SU-DHL-6 (cell line): ENCODE results near the gene FGF7.

Experiments used
- H2AFZ ChIP-seq: fragments of 200-600 bp; sonication (generic); 2 replicates; pipeline ENCODE4 v1.6.1; 2014; ENCODE audit warnings: low read depth, mild to moderate bottlenecking, moderate library complexity, mixed read lengths, antibody characterized with exemption, low read length; ENCODE audit not compliant: severe bottlenecking
- H3F3A ChIP-seq: fragments of 200-600 bp; shearing (Covaris generic); 2 replicates; pipeline ENCODE4 v1.6.0; 2016; ENCODE audit warnings: antibody characterized with exemption, mild to moderate bottlenecking; ENCODE audit not compliant: insufficient read depth
- H3K27ac ChIP-seq: fragments of 200-600 bp; sonication (generic); 2 replicates; pipeline ENCODE4 v1.5.1; 2016; ENCODE audit warnings: low read depth, mild to moderate bottlenecking, low read length, moderate library complexity, mixed read lengths
- H3K27me3 ChIP-seq: fragments of 200-600 bp; sonication (generic), shearing (Covaris generic); 2 replicates; pipeline ENCODE4 v1.6.0; 2014; ENCODE audit warnings: mild to moderate bottlenecking, low read length
- H3K36me3 ChIP-seq: fragments of 200-600 bp; sonication (generic); 2 replicates; pipeline ENCODE4 v1.6.1; 2014; ENCODE audit warnings: mild to moderate bottlenecking, low read length, mixed read lengths
- H3K4me2 ChIP-seq: fragments of 300-600, 200-600 bp; shearing (Covaris generic), sonication (generic); 2 replicates; pipeline ENCODE4 v1.6.0; 2014; ENCODE audit warnings: low read length, low read depth, mild to moderate bottlenecking; ENCODE audit not compliant: poor library complexity, severe bottlenecking
- H3K4me3 ChIP-seq: fragments of 200-600 bp; sonication (generic); 2 replicates; pipeline ENCODE4 v1.5.1; 2014; ENCODE audit warnings: antibody characterized with exemption, low read length, mild to moderate bottlenecking, mixed read lengths; ENCODE audit not compliant: insufficient read depth, poor library complexity, severe bottlenecking
- H3K79me2 ChIP-seq: fragments of 200-600 bp; sonication (generic); 2 replicates; pipeline ENCODE4 v1.6.1; 2014; ENCODE audit warnings: mild to moderate bottlenecking, low read length, moderate library complexity; ENCODE audit not compliant: insufficient read depth
- H3K9ac ChIP-seq: fragments of 200-600 bp; sonication (generic); 2 replicates; pipeline ENCODE4 v1.7.0; 2014; ENCODE audit warnings: mild to moderate bottlenecking, low read length
- H3K9me2 ChIP-seq: fragments of 200-600 bp; sonication (generic); replicated peaks from 2 replicates; pipeline ENCODE4 v1.6.1; 2014; ENCODE audit warnings: low read length; ENCODE audit not compliant: insufficient read depth
- H3K9me3 ChIP-seq: fragments of 200-600 bp; sonication (generic); 2 replicates; pipeline ENCODE4 v1.6.1; 2014; ENCODE audit warnings: low read length, mixed read lengths; ENCODE audit not compliant: insufficient read depth
- H4K20me1 ChIP-seq: fragments of 200-600 bp; sonication (generic); 2 replicates; pipeline ENCODE4 v1.6.1; 2014; ENCODE audit warnings: low read depth, mild to moderate bottlenecking, antibody characterized with exemption, low read length, moderate library complexity, mixed read lengths
- EZH2phosphoT487 ChIP-seq: fragments of 200-600 bp; sonication (generic), shearing (Covaris generic); conservative IDR thresholded peaks from 2 replicates; pipeline ENCODE4 v1.6.1; 2018; ENCODE audit warnings: mild to moderate bottlenecking, antibody characterized with exemption, low read length, moderate library complexity, mixed read lengths
- TF ChIP-seq, protein P1 (sequence below): fragments of 200-600 bp; sonication (generic); IDR thresholded peaks from one replicate; pipeline ENCODE4 v1.5.1; 2017; ENCODE audit warnings: antibody characterized with exemption, mild to moderate bottlenecking, low read length, moderate library complexity; ENCODE audit not compliant: insufficient read depth, poor library complexity, severe bottlenecking

The FGF7 gene

DNA sequence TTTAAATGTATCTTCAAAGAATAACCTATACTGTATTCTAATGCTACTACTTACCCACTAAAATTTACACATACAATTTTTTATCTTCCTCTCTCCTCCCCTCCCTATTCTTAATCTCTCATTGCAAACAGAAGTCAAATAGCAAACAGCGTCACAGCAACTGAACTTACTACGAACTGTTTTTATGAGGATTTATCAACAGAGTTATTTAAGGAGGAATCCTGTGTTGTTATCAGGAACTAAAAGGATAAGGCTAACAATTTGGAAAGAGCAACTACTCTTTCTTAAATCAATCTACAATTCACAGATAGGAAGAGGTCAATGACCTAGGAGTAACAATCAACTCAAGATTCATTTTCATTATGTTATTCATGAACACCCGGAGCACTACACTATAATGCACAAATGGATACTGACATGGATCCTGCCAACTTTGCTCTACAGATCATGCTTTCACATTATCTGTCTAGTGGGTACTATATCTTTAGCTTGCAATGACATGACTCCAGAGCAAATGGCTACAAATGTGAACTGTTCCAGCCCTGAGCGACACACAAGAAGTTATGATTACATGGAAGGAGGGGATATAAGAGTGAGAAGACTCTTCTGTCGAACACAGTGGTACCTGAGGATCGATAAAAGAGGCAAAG lies 984 bp downstream of the FGF7 start:
- Histone ChIP-seq H3K79me2 (no peaks in the 10 kb centered on the region), H3K9ac (no peak overlapping the region), H3K36me3 (no peaks in the 10 kb centered on the region), H3K4me3 (no peak overlapping the region), H3K9me3 (no peaks in the 10 kb centered on the region), H3F3A (no peaks in the 10 kb centered on the region), H4K20me1 (no peaks in the 10 kb centered on the region), H3K9me2 (no peaks in the 10 kb centered on the region), H3K27me3 (no peaks in the 10 kb centered on the region), H3K4me2 (no peak overlapping the region), H2AFZ (no peak overlapping the region), H3K27ac (no peak overlapping the region)
- no peak for TF ChIP-seq EZH2phosphoT487
- TF ChIP-seq, protein P1, sequence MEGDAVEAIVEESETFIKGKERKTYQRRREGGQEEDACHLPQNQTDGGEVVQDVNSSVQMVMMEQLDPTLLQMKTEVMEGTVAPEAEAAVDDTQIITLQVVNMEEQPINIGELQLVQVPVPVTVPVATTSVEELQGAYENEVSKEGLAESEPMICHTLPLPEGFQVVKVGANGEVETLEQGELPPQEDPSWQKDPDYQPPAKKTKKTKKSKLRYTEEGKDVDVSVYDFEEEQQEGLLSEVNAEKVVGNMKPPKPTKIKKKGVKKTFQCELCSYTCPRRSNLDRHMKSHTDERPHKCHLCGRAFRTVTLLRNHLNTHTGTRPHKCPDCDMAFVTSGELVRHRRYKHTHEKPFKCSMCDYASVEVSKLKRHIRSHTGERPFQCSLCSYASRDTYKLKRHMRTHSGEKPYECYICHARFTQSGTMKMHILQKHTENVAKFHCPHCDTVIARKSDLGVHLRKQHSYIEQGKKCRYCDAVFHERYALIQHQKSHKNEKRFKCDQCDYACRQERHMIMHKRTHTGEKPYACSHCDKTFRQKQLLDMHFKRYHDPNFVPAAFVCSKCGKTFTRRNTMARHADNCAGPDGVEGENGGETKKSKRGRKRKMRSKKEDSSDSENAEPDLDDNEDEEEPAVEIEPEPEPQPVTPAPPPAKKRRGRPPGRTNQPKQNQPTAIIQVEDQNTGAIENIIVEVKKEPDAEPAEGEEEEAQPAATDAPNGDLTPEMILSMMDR, result no peak

DNA sequence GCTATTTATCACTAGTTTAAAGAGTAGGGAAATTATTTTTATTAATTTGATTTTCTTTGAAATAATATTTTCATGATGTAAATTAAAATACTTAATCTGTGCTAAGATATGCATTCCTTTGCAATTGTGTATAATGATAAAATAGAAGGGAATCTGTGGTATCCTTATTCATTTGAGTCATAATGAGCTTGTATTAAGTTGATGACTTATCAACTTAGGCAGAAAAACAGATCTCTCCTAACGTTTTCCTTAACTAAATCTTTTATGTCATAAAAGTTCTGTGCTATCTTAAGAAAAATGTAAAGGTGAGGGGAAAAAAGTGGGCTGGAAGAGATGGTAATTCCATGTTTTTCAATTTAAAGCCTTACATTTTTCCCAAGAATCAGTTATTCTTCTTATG lies 1.9 kb downstream of the FGF7 start:
- no peak overlapping the region for H2AFZ ChIP-seq
- no peak overlapping the region for H3K9ac ChIP-seq
- H3K79me2 ChIP-seq, result no peaks in the 10 kb centered on the region
- H3K9me3 ChIP-seq, result no peaks in the 10 kb centered on the region
- TF ChIP-seq, protein P1, result no peak
- TF ChIP-seq EZH2phosphoT487, result no peak
- H3K4me3 ChIP-seq, result no peak overlapping the region
- no peaks in the 10 kb centered on the region for H3F3A ChIP-seq
- H3K9me2 ChIP-seq, result no peaks in the 10 kb centered on the region
- H3K36me3 ChIP-seq, result no peaks in the 10 kb centered on the region
- no peaks in the 10 kb centered on the region for H4K20me1 ChIP-seq
- H3K4me2 ChIP-seq, result no peak overlapping the region
- H3K27me3 ChIP-seq, result no peaks in the 10 kb centered on the region
- H3K27ac ChIP-seq, result no peak overlapping the region

DNA sequence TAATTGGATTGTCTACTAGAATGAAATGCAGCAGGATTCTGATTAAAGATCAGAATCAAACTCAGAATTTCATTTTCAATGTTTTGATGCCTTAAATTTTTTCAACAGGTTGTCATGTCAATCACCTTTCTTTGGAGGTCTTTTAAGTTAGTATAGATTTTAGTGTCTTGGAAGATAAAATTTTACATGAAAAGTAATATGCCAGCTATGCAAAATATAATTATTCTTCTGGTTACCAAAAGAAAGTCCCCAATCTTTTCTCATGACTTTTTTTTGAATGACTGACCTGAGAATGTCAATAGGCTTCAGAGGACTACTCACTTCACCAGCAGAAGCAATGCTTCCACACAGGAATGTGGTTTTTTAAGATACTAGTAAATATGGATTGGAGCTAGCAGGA lies 4.3 kb downstream of the FGF7 start:
- Histone ChIP-seq H3K9me3 (no peaks in the 10 kb centered on the region), H3K9me2 (no peaks in the 10 kb centered on the region), H3K27ac (no peak overlapping the region), H3K9ac (no peak overlapping the region), H2AFZ (no peak overlapping the region), H3K4me3 (no peak overlapping the region), H3K4me2 (no peak overlapping the region), H3F3A (no peaks in the 10 kb centered on the region), H3K27me3 (no peaks in the 10 kb centered on the region), H4K20me1 (no peaks in the 10 kb centered on the region), H3K36me3 (no peaks in the 10 kb centered on the region), H3K79me2 (no peaks in the 10 kb centered on the region)
- TF ChIP-seq EZH2phosphoT487, result no peak
- TF ChIP-seq, protein P1, result no peak
